Epidermal melanocyte (primary cell): ENCODE results near the gene NSD2.
"Not testable (repeated sequence)": the region's sequence is repeated elsewhere in the genome, so short reads cannot be mapped to it uniquely, and the experiment has no call there.

Experiments used
- DNase-seq: peaks from one replicate; pipeline ENCODE4 v3.0.0; 2011; ENCODE audit warnings: low spot score; ENCODE audit not compliant: insufficient read length

The NSD2 gene

GRCh38 chr4:1899149-1900086 is 28.2 kb downstream of the NSD2 start:
- peak; percentile 86 for DNase-seq

GRCh38 chr4:1900087-1900433 is 28.9 kb downstream of the NSD2 start:
- no peak for DNase-seq

- no peak for DNase-seq
Observed at GRCh38 chr4:1900624-1901023, 29.4 kb downstream of the NSD2 start.

- no peak for DNase-seq
Observed at GRCh38 chr4:1901127-1901526, 29.9 kb downstream of the NSD2 start.

- no peak for DNase-seq
Observed at GRCh38 chr4:1902243-1902642, 31.1 kb downstream of the NSD2 start.

GRCh38 chr4:1903035-1903434 is 31.8 kb downstream of the NSD2 start:
- no peak for DNase-seq

GRCh38 chr4:1904042-1904441 is 32.8 kb downstream of the NSD2 start:
- DNase-seq: no peak

- no peak for DNase-seq
Observed at GRCh38 chr4:1907848-1908525, 36.8 kb downstream of the NSD2 start.

GRCh38 chr4:1909696-1910095 is 38.5 kb downstream of the NSD2 start:
- not testable (repeated sequence) for DNase-seq

GRCh38 chr4:1910643-1911042 is 39.5 kb downstream of the NSD2 start:
- DNase-seq: peak; percentile 60

- DNase-seq: not testable (repeated sequence)
Observed at GRCh38 chr4:1911316-1911715, 40.1 kb downstream of the NSD2 start.

GRCh38 chr4:1922821-1923220 is 51.6 kb downstream of the NSD2 start:
- no peak for DNase-seq

GRCh38 chr4:1927675-1928074 is 56.5 kb downstream of the NSD2 start:
- DNase-seq: no peak

- DNase-seq: no peak
Observed at GRCh38 chr4:1928356-1929239, 57.4 kb downstream of the NSD2 start.

GRCh38 chr4:1932736-1933135 is 61.5 kb downstream of the NSD2 start:
- no peak for DNase-seq

GRCh38 chr4:1933700-1934099 is 62.5 kb downstream of the NSD2 start:
- no peak for DNase-seq

GRCh38 chr4:1937550-1937949 is 66.4 kb downstream of the NSD2 start:
- DNase-seq: no peak

GRCh38 chr4:1938027-1938426 is 66.8 kb downstream of the NSD2 start:
- no peak for DNase-seq

- DNase-seq: no peak
Observed at GRCh38 chr4:1939664-1940509, 68.7 kb downstream of the NSD2 start.

- DNase-seq: no peak
Observed at GRCh38 chr4:1940566-1940965, 69.4 kb downstream of the NSD2 start.

- DNase-seq: no peak
Observed at GRCh38 chr4:1943928-1944327, 72.7 kb downstream of the NSD2 start.
